HepG2 (cell line): ENCODE results near the gene PET100. TPM values are rescaled to one million over a fixed set of nuclear protein-coding genes. Genes with fewer than 3 reads are reported as not detected.

ENCODE experiments used
- BRD4 ChIP-seq: sonication (generic); formaldehyde crosslinking; IDR thresholded peaks from 2 replicates; pipeline ENCODE4 v1.4.0; 2020; ENCODE audit warnings: missing genetic modification reagents
- CAMTA2 ChIP-seq: sonication (generic); formaldehyde crosslinking; IDR thresholded peaks from 2 replicates; pipeline ENCODE4 v1.4.0; 2020; ENCODE audit warnings: mild to moderate bottlenecking, missing genetic modification reagents, borderline replicate concordance
- GATA4 ChIP-seq: sonication (generic); IDR thresholded peaks from 2 replicates; pipeline ENCODE4 v1.6.1; 2016; ENCODE audit warnings: antibody characterized with exemption, low read depth, borderline replicate concordance
- HNF4A ChIP-seq: sonication (generic); formaldehyde crosslinking; IDR thresholded peaks from 2 replicates; pipeline ENCODE4 v1.4.0; 2020; ENCODE audit warnings: missing genetic modification reagents
- KLF9 ChIP-seq: IDR thresholded peaks from 2 replicates; pipeline ENCODE4 v1.6.1; 2016; ENCODE audit warnings: low read depth
- MATR3 ChIP-seq: sonication (generic); formaldehyde crosslinking; IDR thresholded peaks from 2 replicates; pipeline ENCODE4 v1.4.0; 2020; ENCODE audit warnings: missing genetic modification reagents
- NFIC ChIP-seq: IDR thresholded peaks from 2 replicates; pipeline ENCODE4 v1.6.1; 2012; ENCODE audit warnings: mild to moderate bottlenecking, low read length, inconsistent platforms
- PHF5A ChIP-seq: IDR thresholded peaks from one replicate; pipeline ENCODE4 v1.6.1; 2018; ENCODE audit warnings: low read depth, missing genetic modification reagents; ENCODE audit not compliant: unreplicated experiment
- PPARG ChIP-seq: conservative IDR thresholded peaks from 2 replicates; pipeline ENCODE4 v1.6.1; 2016; ENCODE audit warnings: missing biosample characterization, missing genetic modification reagents
- RAD21 ChIP-seq: fragments of 450-650 bp; formaldehyde crosslinking; IDR thresholded peaks from 2 replicates; pipeline ENCODE4 v1.5.0; 2020; ENCODE audit warnings: mild to moderate bottlenecking
- SMARCC2 ChIP-seq: fragments of 450-650 bp; IDR thresholded peaks from 2 replicates; pipeline ENCODE4 v1.6.1; 2017; ENCODE audit warnings: antibody characterized with exemption, mild to moderate bottlenecking
- SSRP1 ChIP-seq: IDR thresholded peaks from 2 replicates; pipeline ENCODE4 v1.6.1; 2016; ENCODE audit warnings: control low read depth
- ZFAT ChIP-seq: sonication (generic); formaldehyde crosslinking; conservative IDR thresholded peaks from 2 replicates; pipeline ENCODE4 v1.8.1; 2023; ENCODE audit warnings: missing genetic modification reagents, inconsistent platforms
- ZNF138 ChIP-seq: sonication (generic); formaldehyde crosslinking; IDR thresholded peaks from 2 replicates; pipeline ENCODE4 v1.5.0; 2020; ENCODE audit warnings: mild to moderate bottlenecking, low read depth, missing genetic modification reagents
- ZNF317 ChIP-seq: sonication (generic); formaldehyde crosslinking; IDR thresholded peaks from 2 replicates; pipeline ENCODE4 v1.5.0; 2020; ENCODE audit warnings: mild to moderate bottlenecking, missing genetic modification reagents
- ZNF34 ChIP-seq: sonication (generic); formaldehyde crosslinking; IDR thresholded peaks from 2 replicates; pipeline ENCODE4 v1.4.0; 2020; ENCODE audit warnings: mild to moderate bottlenecking, missing genetic modification reagents, borderline replicate concordance
- ZNF572 ChIP-seq: sonication (generic); formaldehyde crosslinking; IDR thresholded peaks from 2 replicates; pipeline ENCODE4 v1.5.1; 2020; ENCODE audit warnings: mild to moderate bottlenecking, missing genetic modification reagents
- ZNF766 ChIP-seq: sonication (generic); formaldehyde crosslinking; IDR thresholded peaks from 2 replicates; pipeline ENCODE4 v1.5.0; 2020; ENCODE audit warnings: missing genetic modification reagents, borderline replicate concordance
- polyA plus RNA-seq, 8 experiments: library from polyadenylated mRNA; depleted of rRNA in 3 of 8; stranded (reverse) in 7 of 8; unstranded in 1 of 8; fragments of >200 nt; fragmentation: Illumina TruSeq in 4 of 8; extraction: Trizol in 4 of 8; gene quantifications; 2 replicates each; pipeline versions ENCODE4 v1.2.1 to v1.2.3, GENCODE V29; 2011 to 2016; ENCODE audit warnings: low read depth in 4 of 8, missing spikeins in 1 of 8, mixed read lengths in 1 of 8; ENCODE audit not compliant: insufficient read depth in 1 of 8
- total RNA-seq, 5 experiments: library from RNA; depleted of rRNA; stranded (reverse); fragments of >200 nt; fragmentation: Illumina TruSeq; extraction: Trizol; gene quantifications; 2 replicates each; pipeline ENCODE4 v1.2.3, GENCODE V29; 2016; ENCODE audit warnings: low read depth in 1 of 5
- TF ChIP-seq, protein P1 (sequence below): sonication (generic); formaldehyde crosslinking; IDR thresholded peaks from 2 replicates; pipeline ENCODE4 v1.4.0; 2020; ENCODE audit warnings: missing genetic modification reagents
- TF ChIP-seq, protein P2 (sequence below): sonication (generic); formaldehyde crosslinking; conservative IDR thresholded peaks from 2 replicates; pipeline ENCODE4 v1.8.0; 2022; ENCODE audit warnings: missing genetic modification reagents
- TF ChIP-seq, protein P3 (sequence below): IDR thresholded peaks from 2 replicates; pipeline ENCODE4 v1.6.1; 2016; ENCODE audit warnings: missing compliant biosample characterization, missing genetic modification reagents, borderline replicate concordance
- TF ChIP-seq, protein P4 (sequence below): sonication (generic); formaldehyde crosslinking; IDR thresholded peaks from 2 replicates; pipeline ENCODE4 v1.4.0; 2020; ENCODE audit warnings: missing genetic modification reagents

The PET100 gene
- total and polyA plus RNA-seq, 2 of the 13 experiments (the other 11 are each of a cell fraction or from before 2014, with no cell fraction given): 22.3 to 66.5 TPM

DNA sequence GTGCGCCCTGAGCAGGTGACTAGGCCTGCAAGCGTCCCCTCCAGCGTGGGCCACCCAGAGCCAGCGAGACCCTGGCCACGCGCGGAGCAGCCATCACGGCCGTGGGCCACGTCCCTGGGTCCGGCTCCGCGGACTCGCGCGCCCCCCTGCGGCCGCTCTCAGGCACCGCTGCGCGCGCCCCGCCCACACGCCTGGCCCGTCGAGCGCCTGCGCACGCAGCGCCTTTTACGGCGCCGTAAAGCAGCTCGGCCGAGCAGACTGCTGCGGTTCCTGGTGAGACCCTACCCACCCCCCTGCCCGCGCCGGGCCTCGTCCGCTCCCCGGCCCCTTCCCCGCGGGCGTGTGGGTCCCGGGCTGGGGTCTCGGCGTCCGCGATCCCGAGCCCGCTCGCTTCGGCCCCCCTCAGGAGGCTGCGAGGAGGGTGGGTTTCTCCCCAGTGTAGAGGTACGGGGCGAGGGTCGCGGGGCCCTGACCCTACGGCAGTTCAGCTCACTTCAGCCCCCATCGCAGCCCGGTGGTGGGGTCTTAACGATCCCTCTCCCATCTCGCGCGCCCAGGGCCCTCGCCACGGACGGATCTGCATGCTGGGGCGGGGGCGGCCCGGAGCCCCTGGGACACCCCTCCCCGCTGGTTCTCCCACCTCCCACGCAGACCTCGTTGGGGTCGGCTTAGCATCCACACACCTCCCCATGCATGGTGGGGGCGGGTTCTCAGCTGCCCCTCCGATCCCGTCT is 51.2 kb downstream of the PET100 start, which contains the start of gene TRAPPC5 (continued):
- TF ChIP-seq CAMTA2 (CRISPR knock-in tag) (no peak), ZNF138 (no peak; the same call in 1 of the 2 replicates), SMARCC2 (no peak), ZNF572 (CRISPR knock-in tag) (no peak), HNF4A (CRISPR knock-in tag) (no peak), ZNF766 (peak; percentile 74; the same call in 1 of the 2 replicates), PPARG (CRISPR knock-in tag) (peak; percentile 61; the same call in 1 of the 2 replicates), NFIC (no peak), RAD21 (CRISPR knock-in tag) (peak; percentile 99), BRD4 (CRISPR knock-in tag) (0 out of 2 replicates have a peak, but pooled peaks have one; percentile 35), PHF5A (CRISPR knock-in tag) (no peak), MATR3 (no peak), SSRP1 (CRISPR knock-in tag) (no peak), ZFAT (CRISPR knock-in tag) (no peak), GATA4 (no peak), KLF9 (no peak), ZNF34 (CRISPR knock-in tag) (no peak), ZNF317 (CRISPR knock-in tag) (no peak)
- TF ChIP-seq, protein P1, sequence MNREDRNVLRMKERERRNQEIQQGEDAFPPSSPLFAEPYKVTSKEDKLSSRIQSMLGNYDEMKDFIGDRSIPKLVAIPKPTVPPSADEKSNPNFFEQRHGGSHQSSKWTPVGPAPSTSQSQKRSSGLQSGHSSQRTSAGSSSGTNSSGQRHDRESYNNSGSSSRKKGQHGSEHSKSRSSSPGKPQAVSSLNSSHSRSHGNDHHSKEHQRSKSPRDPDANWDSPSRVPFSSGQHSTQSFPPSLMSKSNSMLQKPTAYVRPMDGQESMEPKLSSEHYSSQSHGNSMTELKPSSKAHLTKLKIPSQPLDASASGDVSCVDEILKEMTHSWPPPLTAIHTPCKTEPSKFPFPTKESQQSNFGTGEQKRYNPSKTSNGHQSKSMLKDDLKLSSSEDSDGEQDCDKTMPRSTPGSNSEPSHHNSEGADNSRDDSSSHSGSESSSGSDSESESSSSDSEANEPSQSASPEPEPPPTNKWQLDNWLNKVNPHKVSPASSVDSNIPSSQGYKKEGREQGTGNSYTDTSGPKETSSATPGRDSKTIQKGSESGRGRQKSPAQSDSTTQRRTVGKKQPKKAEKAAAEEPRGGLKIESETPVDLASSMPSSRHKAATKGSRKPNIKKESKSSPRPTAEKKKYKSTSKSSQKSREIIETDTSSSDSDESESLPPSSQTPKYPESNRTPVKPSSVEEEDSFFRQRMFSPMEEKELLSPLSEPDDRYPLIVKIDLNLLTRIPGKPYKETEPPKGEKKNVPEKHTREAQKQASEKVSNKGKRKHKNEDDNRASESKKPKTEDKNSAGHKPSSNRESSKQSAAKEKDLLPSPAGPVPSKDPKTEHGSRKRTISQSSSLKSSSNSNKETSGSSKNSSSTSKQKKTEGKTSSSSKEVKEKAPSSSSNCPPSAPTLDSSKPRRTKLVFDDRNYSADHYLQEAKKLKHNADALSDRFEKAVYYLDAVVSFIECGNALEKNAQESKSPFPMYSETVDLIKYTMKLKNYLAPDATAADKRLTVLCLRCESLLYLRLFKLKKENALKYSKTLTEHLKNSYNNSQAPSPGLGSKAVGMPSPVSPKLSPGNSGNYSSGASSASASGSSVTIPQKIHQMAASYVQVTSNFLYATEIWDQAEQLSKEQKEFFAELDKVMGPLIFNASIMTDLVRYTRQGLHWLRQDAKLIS (CRISPR knock-in tag): no peak
- TF ChIP-seq, protein P2, sequence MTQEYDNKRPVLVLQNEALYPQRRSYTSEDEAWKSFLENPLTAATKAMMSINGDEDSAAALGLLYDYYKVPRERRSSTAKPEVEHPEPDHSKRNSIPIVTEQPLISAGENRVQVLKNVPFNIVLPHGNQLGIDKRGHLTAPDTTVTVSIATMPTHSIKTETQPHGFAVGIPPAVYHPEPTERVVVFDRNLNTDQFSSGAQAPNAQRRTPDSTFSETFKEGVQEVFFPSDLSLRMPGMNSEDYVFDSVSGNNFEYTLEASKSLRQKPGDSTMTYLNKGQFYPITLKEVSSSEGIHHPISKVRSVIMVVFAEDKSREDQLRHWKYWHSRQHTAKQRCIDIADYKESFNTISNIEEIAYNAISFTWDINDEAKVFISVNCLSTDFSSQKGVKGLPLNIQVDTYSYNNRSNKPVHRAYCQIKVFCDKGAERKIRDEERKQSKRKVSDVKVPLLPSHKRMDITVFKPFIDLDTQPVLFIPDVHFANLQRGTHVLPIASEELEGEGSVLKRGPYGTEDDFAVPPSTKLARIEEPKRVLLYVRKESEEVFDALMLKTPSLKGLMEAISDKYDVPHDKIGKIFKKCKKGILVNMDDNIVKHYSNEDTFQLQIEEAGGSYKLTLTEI: no peak
- TF ChIP-seq, protein P3, sequence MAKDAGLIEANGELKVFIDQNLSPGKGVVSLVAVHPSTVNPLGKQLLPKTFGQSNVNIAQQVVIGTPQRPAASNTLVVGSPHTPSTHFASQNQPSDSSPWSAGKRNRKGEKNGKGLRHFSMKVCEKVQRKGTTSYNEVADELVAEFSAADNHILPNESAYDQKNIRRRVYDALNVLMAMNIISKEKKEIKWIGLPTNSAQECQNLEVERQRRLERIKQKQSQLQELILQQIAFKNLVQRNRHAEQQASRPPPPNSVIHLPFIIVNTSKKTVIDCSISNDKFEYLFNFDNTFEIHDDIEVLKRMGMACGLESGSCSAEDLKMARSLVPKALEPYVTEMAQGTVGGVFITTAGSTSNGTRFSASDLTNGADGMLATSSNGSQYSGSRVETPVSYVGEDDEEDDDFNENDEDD (CRISPR knock-in tag): no peak
- TF ChIP-seq, protein P4, sequence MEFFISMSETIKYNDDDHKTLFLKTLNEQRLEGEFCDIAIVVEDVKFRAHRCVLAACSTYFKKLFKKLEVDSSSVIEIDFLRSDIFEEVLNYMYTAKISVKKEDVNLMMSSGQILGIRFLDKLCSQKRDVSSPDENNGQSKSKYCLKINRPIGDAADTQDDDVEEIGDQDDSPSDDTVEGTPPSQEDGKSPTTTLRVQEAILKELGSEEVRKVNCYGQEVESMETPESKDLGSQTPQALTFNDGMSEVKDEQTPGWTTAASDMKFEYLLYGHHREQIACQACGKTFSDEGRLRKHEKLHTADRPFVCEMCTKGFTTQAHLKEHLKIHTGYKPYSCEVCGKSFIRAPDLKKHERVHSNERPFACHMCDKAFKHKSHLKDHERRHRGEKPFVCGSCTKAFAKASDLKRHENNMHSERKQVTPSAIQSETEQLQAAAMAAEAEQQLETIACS (CRISPR knock-in tag): 0 out of 2 replicates have a peak, but pooled peaks have one; percentile 51
